Measurements from ENCODE around the gene PDE4D.
A peak's percentile ranks its signal among the peaks of the same experiment; 100 is the strongest.
"Not testable (repeated sequence)": the region's sequence is repeated elsewhere in the genome, so short reads cannot be mapped to it uniquely, and the experiment has no call there.

Gene PDE4D

GRCh38 chr5:59798862-59799667, 94.5 kb downstream of the PDE4D start:
- DNase-seq, result peak; percentile 48

- no peak for DNase-seq
Measured at GRCh38 chr5:59795141-59795540, 98.4 kb downstream of the PDE4D start.

- no peak for DNase-seq
Measured at GRCh38 chr5:59792983-59793585, 100.4 kb downstream of the PDE4D start.

GRCh38 chr5:59791617-59792016, 101.9 kb downstream of the PDE4D start:
- DNase-seq, result no peak

- DNase-seq, result no peak
Measured at GRCh38 chr5:59790776-59791475, 102.6 kb downstream of the PDE4D start.

GRCh38 chr5:59790376-59790775, 103.2 kb downstream of the PDE4D start:
- DNase-seq, result no peak

GRCh38 chr5:59789894-59790293, 103.6 kb downstream of the PDE4D start:
- DNase-seq, result no peak

GRCh38 chr5:59789197-59789596, 104.3 kb downstream of the PDE4D start:
- DNase-seq, result no peak

GRCh38 chr5:59786334-59786805, 107.2 kb downstream of the PDE4D start:
- DNase-seq, result no peak

- DNase-seq, result no peak
Measured at GRCh38 chr5:59785676-59786333, 107.7 kb downstream of the PDE4D start.

- not testable (repeated sequence) for DNase-seq
Measured at GRCh38 chr5:59784708-59785107, 108.8 kb downstream of the PDE4D start.

GRCh38 chr5:59783264-59783663, 110.3 kb downstream of the PDE4D start:
- DNase-seq, result no peak

GRCh38 chr5:59782856-59783255, 110.7 kb downstream of the PDE4D start:
- no peak for DNase-seq

- DNase-seq, result no peak
Measured at GRCh38 chr5:59779453-59779852, 114.1 kb downstream of the PDE4D start.

- DNase-seq, result no peak
Measured at GRCh38 chr5:59777028-59777427, 116.5 kb downstream of the PDE4D start.

GRCh38 chr5:59773294-59773693, 120.2 kb downstream of the PDE4D start:
- no peak for DNase-seq

- DNase-seq, result no peak
Measured at GRCh38 chr5:59772757-59773156, 120.8 kb downstream of the PDE4D start.

- DNase-seq, result no peak
Measured at GRCh38 chr5:59772206-59772605, 121.3 kb downstream of the PDE4D start.

GRCh38 chr5:59770953-59771352, 122.6 kb downstream of the PDE4D start:
- DNase-seq, result no peak

GRCh38 chr5:59769832-59770231, 123.7 kb downstream of the PDE4D start:
- no peak for DNase-seq

GRCh38 chr5:59769041-59769360, 124.5 kb downstream of the PDE4D start:
- DNase-seq, result no peak

- DNase-seq, result peak; percentile 75
Measured at GRCh38 chr5:59768152-59769040, 125.1 kb downstream of the PDE4D start.

All from NCI-H510A treated with DMSO at 0.1 percent for 48 hours (cell line).